ENCODE measurements around the gene ADIPOR2. TPM values are rescaled to one million over a fixed set of nuclear protein-coding genes. Genes with fewer than 3 reads are reported as not detected.
A peak's percentile ranks its signal among the peaks of the same experiment; 100 is the strongest.

ADIPOR2 gene
- total RNA-seq, 4 donors from 2014 or later: 40.3 to 47.9 (median 43.4) TPM

GRCh38 chr12:1666685-1667162 lies 24.1 kb upstream of the ADIPOR2 start:
- Histone ChIP-seq H3K27ac (peak overlapping the region; percentile 43), H3K9me3 (no peaks in the 10 kb centered on the region), H3K36me3 (no peaks in the 10 kb centered on the region), H3K4me3 (no peak overlapping the region), H3K4me1 (peaks cover 10% of the 10 kb centered on the region), H3K27me3 (no peaks in the 10 kb centered on the region)
- TF ChIP-seq POLR2A (IDR thresholded peaks at IDR 0.05): no peak
- TF ChIP-seq EP300 (IDR thresholded peaks at IDR 0.05): no peak
- TF ChIP-seq POLR2AphosphoS5 (IDR thresholded peaks at IDR 0.05): no peak
- TF ChIP-seq CTCF (IDR thresholded peaks at IDR 0.05): no peak
- WGBS: 34% methylated on average over 2 of the region's 2 CpGs
- no peak for DNase-seq (ENCODE audit: low spot score in 2 of 2)

- no peak for DNase-seq (ENCODE audit: low spot score in 2 of 2)
- no peaks in the 10 kb centered on the region for H3K9me3 ChIP-seq
- no peaks in the 10 kb centered on the region for H3K27me3 ChIP-seq
- whole genome bisulfite sequencing: 79% methylated on average over 18 of the region's 18 CpGs
- peaks cover 6% of the 10 kb centered on the region for H3K4me1 ChIP-seq
- no peaks in the 10 kb centered on the region for H3K36me3 ChIP-seq
- H3K27ac ChIP-seq: no peak overlapping the region
- H3K4me3 ChIP-seq: no peak overlapping the region
- TF ChIP-seq POLR2AphosphoS5 (IDR thresholded peaks at IDR 0.05) (no peak), CTCF (IDR thresholded peaks at IDR 0.05) (no peak), POLR2A (IDR thresholded peaks at IDR 0.05) (no peak), EP300 (IDR thresholded peaks at IDR 0.05) (no peak)
These were observed 21.9 kb upstream of the ADIPOR2 start for GRCh38 chr12:1668833-1669543.

GRCh38 chr12:1670358-1671268 lies 20.3 kb upstream of the ADIPOR2 start:
- WGBS: 74% methylated on average over 14 of the region's 14 CpGs
- no peak overlapping the region for H3K27ac ChIP-seq
- DNase-seq (ENCODE audit: low spot score in 2 of 2): no peak

GRCh38 chr12:1676043-1676442 lies 14.8 kb upstream of the ADIPOR2 start:
- TF ChIP-seq CTCF (IDR thresholded peaks at IDR 0.05): no peak
- no peak overlapping the region for H3K4me3 ChIP-seq
- no peaks in the 10 kb centered on the region for H3K36me3 ChIP-seq
- H3K27ac ChIP-seq: no peak overlapping the region
- H3K27me3 ChIP-seq: no peaks in the 10 kb centered on the region
- 86% methylated on average over 3 of the region's 3 CpGs for WGBS
- no peak for DNase-seq (ENCODE audit: low spot score in 2 of 2)
- H3K9me3 ChIP-seq: no peaks in the 10 kb centered on the region
- H3K4me1 ChIP-seq: no peaks in the 10 kb centered on the region

More at GRCh38 chr12:1670358-1671268, 20.3 kb upstream of the ADIPOR2 start:
- Histone ChIP-seq H3K4me3 (no peak overlapping the region), H3K9me3 (no peaks in the 10 kb centered on the region), H3K36me3 (no peaks in the 10 kb centered on the region), H3K27me3 (no peaks in the 10 kb centered on the region), H3K4me1 (peaks cover 6% of the 10 kb centered on the region)
- no peak for TF ChIP-seq POLR2AphosphoS5 (IDR thresholded peaks at IDR 0.05)

GRCh38 chr12:1680804-1681492 lies 9.9 kb upstream of the ADIPOR2 start:
- Histone ChIP-seq H3K27ac (no peak overlapping the region), H3K9me3 (no peaks in the 10 kb centered on the region), H3K4me1 (no peaks in the 10 kb centered on the region), H3K4me3 (no peak overlapping the region), H3K27me3 (no peaks in the 10 kb centered on the region), H3K36me3 (no peaks in the 10 kb centered on the region)
- no peak for DNase-seq (ENCODE audit: low spot score in 2 of 2)
- TF ChIP-seq POLR2AphosphoS5 (IDR thresholded peaks at IDR 0.05) (no peak), EP300 (IDR thresholded peaks at IDR 0.05) (no peak), CTCF (IDR thresholded peaks at IDR 0.05) (no peak), POLR2A (IDR thresholded peaks at IDR 0.05) (no peak)
- 69% methylated on average over 7 of the region's 7 CpGs for WGBS
